ENCODE results near the gene MRPL50.

DNA sequence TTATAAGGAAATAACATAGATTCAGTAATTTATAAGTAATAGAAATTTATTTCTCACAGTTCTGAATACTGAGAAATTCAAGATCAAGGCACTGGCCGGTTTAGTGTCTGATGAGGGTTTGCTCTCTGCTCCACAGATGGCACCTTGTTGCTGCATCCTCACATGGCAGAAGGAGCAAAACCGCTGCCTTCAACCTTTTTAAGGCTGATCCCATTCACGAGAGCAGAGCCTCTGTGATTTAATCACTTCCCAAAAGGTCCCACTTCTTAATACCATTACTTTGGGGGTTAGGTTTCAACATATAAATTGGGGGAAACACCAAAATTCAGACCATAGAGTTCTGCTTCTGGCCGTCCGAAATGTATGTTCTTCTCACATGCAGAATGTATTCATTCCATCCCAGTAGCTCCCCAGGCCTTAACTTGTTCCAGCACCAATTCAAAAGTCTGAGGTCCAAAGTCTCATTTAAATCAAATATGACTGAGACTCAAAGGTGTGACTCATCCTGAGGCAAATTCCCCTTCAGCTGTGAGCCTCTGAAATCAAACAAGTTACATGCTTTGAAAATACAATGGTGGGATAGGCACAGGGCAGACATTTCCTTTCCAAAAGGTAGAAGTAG is 44.2 kb downstream of the MRPL50 start:
- TF ChIP-seq, protein P1, sequence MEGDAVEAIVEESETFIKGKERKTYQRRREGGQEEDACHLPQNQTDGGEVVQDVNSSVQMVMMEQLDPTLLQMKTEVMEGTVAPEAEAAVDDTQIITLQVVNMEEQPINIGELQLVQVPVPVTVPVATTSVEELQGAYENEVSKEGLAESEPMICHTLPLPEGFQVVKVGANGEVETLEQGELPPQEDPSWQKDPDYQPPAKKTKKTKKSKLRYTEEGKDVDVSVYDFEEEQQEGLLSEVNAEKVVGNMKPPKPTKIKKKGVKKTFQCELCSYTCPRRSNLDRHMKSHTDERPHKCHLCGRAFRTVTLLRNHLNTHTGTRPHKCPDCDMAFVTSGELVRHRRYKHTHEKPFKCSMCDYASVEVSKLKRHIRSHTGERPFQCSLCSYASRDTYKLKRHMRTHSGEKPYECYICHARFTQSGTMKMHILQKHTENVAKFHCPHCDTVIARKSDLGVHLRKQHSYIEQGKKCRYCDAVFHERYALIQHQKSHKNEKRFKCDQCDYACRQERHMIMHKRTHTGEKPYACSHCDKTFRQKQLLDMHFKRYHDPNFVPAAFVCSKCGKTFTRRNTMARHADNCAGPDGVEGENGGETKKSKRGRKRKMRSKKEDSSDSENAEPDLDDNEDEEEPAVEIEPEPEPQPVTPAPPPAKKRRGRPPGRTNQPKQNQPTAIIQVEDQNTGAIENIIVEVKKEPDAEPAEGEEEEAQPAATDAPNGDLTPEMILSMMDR (conservative IDR thresholded peaks at IDR 0.05 in 1 of 2, IDR thresholded peaks at IDR 0.05 in 1 of 2; ENCODE audit: low read depth in 1 of 2, low read length in 2 of 2) = no peak
- no peak for TF ChIP-seq EZH2 (IDR thresholded peaks at IDR 0.05; ENCODE audit: low read length, missing control alignments)
